GM23248 (cell line): ENCODE data around the gene CPEB3. TPM values are rescaled to one million over a fixed set of nuclear protein-coding genes. Genes with fewer than 3 reads are reported as not detected.

Experiments
- DNase-seq: peaks from one replicate; pipeline ENCODE4 v3.0.0-alpha.2; 2015
- H2AFZ ChIP-seq: fragments of 200-600 bp; sonication (generic); 2 replicates; pipeline ENCODE4 v1.6.1; 2016; ENCODE audit warnings: antibody characterized with exemption
- H3F3A ChIP-seq: fragments of 200-600 bp; sonication (generic); 2 replicates; pipeline ENCODE4 v1.6.1; 2016; ENCODE audit warnings: mild to moderate bottlenecking, antibody characterized with exemption, mixed run types; ENCODE audit not compliant: insufficient read depth
- H3K27ac ChIP-seq: fragments of 200-600 bp; sonication (generic); 2 replicates; pipeline ENCODE4 v1.5.1; 2016; ENCODE audit warnings: mild to moderate bottlenecking
- H3K27me3 ChIP-seq: fragments of 200-600 bp; sonication (generic); replicated peaks from 2 replicates; pipeline ENCODE4 v1.6.1; 2016; ENCODE audit warnings: mild to moderate bottlenecking; ENCODE audit not compliant: insufficient read depth
- H3K36me3 ChIP-seq: fragments of 200-600 bp; sonication (generic); 2 replicates; pipeline ENCODE4 v1.6.1; 2016; ENCODE audit warnings: low read depth, mild to moderate bottlenecking
- H3K4me1 ChIP-seq: fragments of 200-600 bp; sonication (generic); 2 replicates; pipeline ENCODE4 v1.6.1; 2016; ENCODE audit warnings: mild to moderate bottlenecking; ENCODE audit not compliant: insufficient read depth
- H3K4me2 ChIP-seq: fragments of 200-600 bp; sonication (generic); one replicate; pipeline ENCODE4 v1.6.1; 2016; ENCODE audit warnings: mild to moderate bottlenecking; ENCODE audit not compliant: unreplicated experiment
- H3K4me3 ChIP-seq: fragments of 200-600 bp; sonication (generic); 2 replicates; pipeline ENCODE4 v1.5.1; 2016; ENCODE audit warnings: mild to moderate bottlenecking
- H3K79me2 ChIP-seq: fragments of 200-600 bp; sonication (generic); 2 replicates; pipeline ENCODE4 v1.6.1; 2016; ENCODE audit warnings: mild to moderate bottlenecking; ENCODE audit not compliant: insufficient read depth
- H3K9ac ChIP-seq: fragments of 200-600 bp; sonication (generic); 2 replicates; pipeline ENCODE4 v1.6.1; 2016; ENCODE audit warnings: mild to moderate bottlenecking
- H3K9me2 ChIP-seq: fragments of 200-600 bp; sonication (generic); 2 replicates; pipeline ENCODE4 v1.6.1; 2016; ENCODE audit warnings: mixed run types, mild to moderate bottlenecking, moderate library complexity; ENCODE audit not compliant: insufficient read depth
- H3K9me3 ChIP-seq: fragments of 200-600 bp; sonication (generic); one replicate; pipeline ENCODE4 v1.6.1; 2017; ENCODE audit warnings: low read depth
- H4K20me1 ChIP-seq: fragments of 200-600 bp; sonication (generic); 2 replicates; pipeline ENCODE4 v1.6.0; 2016; ENCODE audit not compliant: insufficient read depth
- EZH2 ChIP-seq: fragments of 200-600 bp; sonication (generic); IDR thresholded peaks from 2 replicates; pipeline ENCODE4 v1.6.1; 2018; ENCODE audit warnings: antibody characterized with exemption, mild to moderate bottlenecking; ENCODE audit not compliant: insufficient read depth, poor library complexity, severe bottlenecking
- EZH2phosphoT487 ChIP-seq: fragments of 200-600 bp; sonication (generic); IDR thresholded peaks from 2 replicates; pipeline ENCODE4 v1.6.1; 2018; ENCODE audit warnings: antibody characterized with exemption, moderate library complexity, mild to moderate bottlenecking, low read depth; ENCODE audit not compliant: insufficient read depth
- WGBS, 2 experiments: methylation state at CpG; one replicate each; pipeline ENCODE4 v1.1.6; 2015 to 2017; ENCODE audit warnings: low lambda C conversion rate in 2 of 2, low coverage in 1 of 2; ENCODE audit errors: missing lambda C conversion rate in 2 of 2; 5-methylcytosine and 5-hydroxymethylcytosine counted together
- in situ Hi-C: fragments of 300-500 bp; cut with MboI; formaldehyde crosslinking; loops from 2 replicates; pipeline ENCODE4 v1.15.0; 2020
- polyA plus RNA-seq: library from polyadenylated mRNA; unstranded; fragments of >200 nt; fragmentation: Nextera tagmentation; extraction: Ambion mirVana; gene quantifications from 2 replicates; pipeline ENCODE4 v1.2.1, GENCODE V29; 2016
- total RNA-seq: library from RNA; depleted of rRNA; stranded (reverse); fragments of >200 nt; shearing (Covaris generic); gene quantifications from 2 replicates; pipeline ENCODE4 v1.2.3, GENCODE V29; 2014

Gene CPEB3
- total and polyA plus RNA-seq, 2 experiments from 2014 or later = 0.60 to 1.1 TPM

GRCh38 chr10:92305133-92306072 is 14.5 kb upstream of the CPEB3 start:
- in situ Hi-C loops = no loop called here
- no peak for TF ChIP-seq EZH2phosphoT487
- TF ChIP-seq EZH2 = no peak
- no peaks in the 10 kb centered on the region for H3F3A ChIP-seq
- H3K4me2 ChIP-seq = no peak overlapping the region
- no peak overlapping the region for H2AFZ ChIP-seq
- no peak for DNase-seq
- H3K79me2 ChIP-seq = peaks cover 100% of the 10 kb centered on the region
- H3K27ac ChIP-seq = no peak overlapping the region
- no peak overlapping the region for H3K9ac ChIP-seq
- no peaks in the 10 kb centered on the region for H3K9me2 ChIP-seq
- no peaks in the 10 kb centered on the region for H3K27me3 ChIP-seq
- WGBS, 2 experiments = 90% methylated on average over 13 of the region's 13 CpGs
- no peaks in the 10 kb centered on the region for H3K4me1 ChIP-seq
- H3K4me3 ChIP-seq = no peak overlapping the region
- H4K20me1 ChIP-seq = peaks cover 32% of the 10 kb centered on the region; the same call in 1 of the 2 replicates
- no peaks in the 10 kb centered on the region for H3K9me3 ChIP-seq
- H3K36me3 ChIP-seq = peaks cover 6% of the 10 kb centered on the region; the same call in 1 of the 2 replicates

GRCh38 chr10:92304061-92304460 is 13.2 kb upstream of the CPEB3 start:
- Histone ChIP-seq H3K9me2 (no peaks in the 10 kb centered on the region), H3F3A (no peaks in the 10 kb centered on the region), H3K79me2 (peaks cover 100% of the 10 kb centered on the region), H3K27ac (no peak overlapping the region), H3K4me3 (no peak overlapping the region), H3K9ac (no peak overlapping the region), H3K36me3 (peaks cover 6% of the 10 kb centered on the region; the same call in 1 of the 2 replicates), H3K27me3 (no peaks in the 10 kb centered on the region), H3K4me2 (no peak overlapping the region), H3K4me1 (no peaks in the 10 kb centered on the region), H2AFZ (no peak overlapping the region), H4K20me1 (peaks cover 33% of the 10 kb centered on the region; the same call in 1 of the 2 replicates), H3K9me3 (no peaks in the 10 kb centered on the region)
- WGBS, 2 experiments = 78 to 91% methylated on average over 1 of the region's 1 CpG
- in situ Hi-C loops = no loop called here
- DNase-seq = no peak
- TF ChIP-seq EZH2 = no peak
- no peak for TF ChIP-seq EZH2phosphoT487

- in situ Hi-C loops = no loop called here
- Histone ChIP-seq H3K9me3 (no peaks in the 10 kb centered on the region), H3K4me2 (no peak overlapping the region), H3K9ac (no peak overlapping the region), H3K36me3 (peaks cover 6% of the 10 kb centered on the region; the same call in 1 of the 2 replicates), H3K27me3 (no peaks in the 10 kb centered on the region), H4K20me1 (peaks cover 36% of the 10 kb centered on the region; the same call in 1 of the 2 replicates), H3F3A (no peaks in the 10 kb centered on the region), H3K4me1 (no peaks in the 10 kb centered on the region), H3K79me2 (peaks cover 100% of the 10 kb centered on the region), H3K4me3 (no peak overlapping the region), H3K9me2 (no peaks in the 10 kb centered on the region), H2AFZ (no peak overlapping the region), H3K27ac (no peak overlapping the region)
- no peak for TF ChIP-seq EZH2phosphoT487
- no peak for TF ChIP-seq EZH2
- DNase-seq = no peak
Observed at GRCh38 chr10:92303096-92303495, 12.2 kb upstream of the CPEB3 start.

GRCh38 chr10:92298487-92298886 is 7.6 kb upstream of the CPEB3 start:
- no peaks in the 10 kb centered on the region for H3K9me3 ChIP-seq
- no peak for DNase-seq
- in situ Hi-C loops = no loop called here
- no peak overlapping the region for H3K4me2 ChIP-seq
- peaks cover 6% of the 10 kb centered on the region; the same call in 1 of the 2 replicates for H3K36me3 ChIP-seq
- H3K27ac ChIP-seq = no peak overlapping the region
- no peak overlapping the region for H3K9ac ChIP-seq
- H4K20me1 ChIP-seq = peaks cover 34% of the 10 kb centered on the region
- H3K27me3 ChIP-seq = no peaks in the 10 kb centered on the region
- no peaks in the 10 kb centered on the region for H3K9me2 ChIP-seq
- H3F3A ChIP-seq = no peaks in the 10 kb centered on the region; the same call in 1 of the 2 replicates
- H2AFZ ChIP-seq = no peak overlapping the region
- no peak overlapping the region for H3K4me3 ChIP-seq
- H3K79me2 ChIP-seq = peaks cover 99% of the 10 kb centered on the region
- H3K4me1 ChIP-seq = peaks cover 6% of the 10 kb centered on the region; the same call in 1 of the 2 replicates
- TF ChIP-seq EZH2phosphoT487 = no peak
- TF ChIP-seq EZH2 = no peak
- WGBS, 2 experiments = 95 to 98% methylated on average over 6 of the region's 6 CpGs
